Activated CD8-positive, alpha-beta memory T cell treated with anti-CD3 and anti-CD28 coated beads for 36 hours (primary cell): ENCODE results near the gene KCTD14. TPM values are rescaled to one million over a fixed set of nuclear protein-coding genes. Genes with fewer than 3 reads are reported as not detected.
"Not testable (repeated sequence)": the region's sequence is repeated elsewhere in the genome, so short reads cannot be mapped to it uniquely, and the experiment has no call there.

Experiments
- CTCF ChIA-PET: fragments of 350-600 bp; sonication (Branson Sonifier 250); formaldehyde crosslinking; loops from one replicate; lab custom pipeline; 2021; ENCODE audit warnings: antibody characterized with exemption; lab: Charles Lee
- POLR2A ChIA-PET: fragments of 350-600 bp; sonication (Branson Sonifier 250); formaldehyde crosslinking; loops from one replicate; lab custom pipeline; 2021; ENCODE audit warnings: antibody characterized with exemption; lab: Charles Lee
- total RNA-seq, 2 experiments: library from RNA; stranded (reverse); gene quantifications; one replicate each; pipeline ENCODE4 v1.2.3, GENCODE V29; 2021

Gene KCTD14
- total RNA-seq, 2 experiments from 2014 or later: 0.27 TPM; not detected in 1

DNA sequence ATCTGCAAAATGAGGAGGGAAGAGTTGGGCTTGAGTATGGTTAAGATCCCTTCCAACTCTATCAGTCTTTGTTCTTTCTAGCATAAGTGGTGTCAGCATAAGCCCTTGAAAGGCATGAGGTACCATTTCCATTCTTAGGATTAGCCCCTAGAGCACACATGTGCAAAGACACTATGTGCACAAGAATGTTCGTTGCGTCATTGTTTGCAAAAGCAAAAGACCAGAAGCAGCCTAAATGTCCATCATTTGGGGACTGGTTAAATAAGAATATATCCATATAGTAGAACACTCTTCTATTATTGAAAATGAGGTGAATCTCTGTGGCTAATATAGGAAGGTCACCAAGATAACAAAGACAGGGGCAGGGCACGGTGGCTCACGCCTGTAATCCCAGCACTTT lies 10.0 kb upstream of the KCTD14 start:
- ChIA-PET CTCF (interaction anchor here (0.7 kb wide), 1 partner anchor 18 kb away, joined by 3 read pairs; no protein-coding TSS in a partner anchor), POLR2A (no interaction called here)

DNA sequence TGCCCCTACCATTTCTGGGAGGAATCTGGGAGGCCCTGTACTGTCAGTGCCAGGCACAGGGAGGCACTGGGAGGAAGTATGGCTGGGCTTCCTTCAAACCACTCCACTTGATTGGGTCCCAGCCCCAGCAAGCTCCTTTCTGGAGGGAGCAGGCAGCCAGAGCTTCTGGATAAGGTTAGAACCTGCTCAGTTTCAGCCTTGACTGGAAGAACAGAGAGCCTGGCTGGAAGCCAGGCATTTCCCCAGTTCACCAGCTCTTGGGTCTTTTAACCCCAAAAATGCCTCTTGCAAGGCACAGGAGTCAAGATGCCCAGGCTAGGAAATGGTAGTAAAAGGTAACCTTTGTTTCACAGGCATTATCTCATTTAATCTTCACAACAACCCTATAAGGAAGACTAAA lies 9.0 kb upstream of the KCTD14 start:
- POLR2A ChIA-PET: no interaction called here

DNA sequence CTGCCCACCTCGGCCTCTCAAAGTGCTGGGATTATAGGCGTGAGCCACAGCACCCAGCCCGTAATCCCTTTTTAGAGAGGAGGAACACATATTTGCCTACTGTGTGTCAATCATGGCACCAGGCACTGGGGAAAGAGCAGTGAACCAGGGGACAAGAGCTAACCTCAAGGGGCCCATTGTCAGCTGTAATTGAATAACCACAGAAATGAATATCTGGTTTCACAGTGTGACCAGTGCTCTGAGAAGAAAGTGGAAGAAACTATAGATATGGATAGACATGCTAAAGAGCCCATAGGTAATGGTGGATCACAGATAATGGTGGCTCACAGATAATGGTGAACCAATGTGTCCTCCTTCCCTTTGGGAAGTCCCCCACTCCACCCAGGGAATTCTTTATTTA lies 8.6 kb upstream of the KCTD14 start:
- ChIA-PET POLR2A (no interaction called here), CTCF (interaction anchor here (0.7 kb wide), 1 partner anchor 11 kb away, joined by 3 read pairs; no protein-coding TSS in a partner anchor)

More for the DNA sequence above, 9.0 kb upstream of the KCTD14 start:
- CTCF ChIA-PET: no interaction called here

DNA sequence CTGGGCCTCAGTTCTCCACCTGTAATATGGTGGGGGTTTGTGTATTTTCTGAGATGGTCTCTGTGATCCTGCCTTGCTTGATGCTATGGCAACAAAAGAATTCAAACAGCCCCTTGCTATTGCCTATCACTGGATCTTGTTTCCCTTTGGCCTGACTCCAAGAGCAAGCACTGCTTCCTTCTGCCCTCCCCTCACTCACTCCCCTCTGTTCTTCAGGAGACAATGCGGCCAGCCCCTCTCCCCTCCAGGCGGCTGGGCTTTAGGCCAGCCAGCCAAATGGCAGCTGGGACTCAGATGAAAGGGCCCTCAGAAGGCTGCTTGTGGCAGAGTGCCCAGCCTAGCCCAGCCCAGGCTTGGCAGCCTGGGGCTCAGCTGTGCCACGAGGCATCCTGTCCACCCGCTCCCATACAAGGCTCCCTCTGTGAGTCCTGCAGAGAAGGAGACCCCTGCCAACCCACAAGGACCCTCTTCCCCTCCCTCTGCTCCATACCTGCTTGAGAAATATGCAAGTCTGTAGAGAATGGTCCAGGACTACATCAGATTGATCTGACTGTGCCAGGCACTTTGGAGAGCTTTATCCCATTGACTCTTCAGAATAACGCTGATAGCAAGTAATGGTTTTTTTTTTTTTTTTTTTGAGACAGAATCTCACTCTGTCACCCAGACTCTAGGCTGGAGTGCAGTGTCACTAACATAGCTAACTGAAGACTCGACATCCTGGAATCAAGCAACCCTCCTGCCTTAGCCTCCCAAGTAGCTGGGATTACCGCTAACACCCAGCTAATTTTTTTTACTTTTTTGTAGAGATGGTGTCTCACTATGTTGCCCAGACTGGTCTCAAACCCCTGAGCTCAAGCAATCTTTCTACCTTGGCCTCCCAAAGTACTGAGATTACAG lies 7.6 kb upstream of the KCTD14 start:
- CTCF ChIA-PET: interaction anchor here (0.7 to 1.1 kb wide), 3 partner anchors 10 to 31 kb away, joined by 3 to 4 read pairs (median 3); no protein-coding TSS in a partner anchor
- POLR2A ChIA-PET: no interaction called here

DNA sequence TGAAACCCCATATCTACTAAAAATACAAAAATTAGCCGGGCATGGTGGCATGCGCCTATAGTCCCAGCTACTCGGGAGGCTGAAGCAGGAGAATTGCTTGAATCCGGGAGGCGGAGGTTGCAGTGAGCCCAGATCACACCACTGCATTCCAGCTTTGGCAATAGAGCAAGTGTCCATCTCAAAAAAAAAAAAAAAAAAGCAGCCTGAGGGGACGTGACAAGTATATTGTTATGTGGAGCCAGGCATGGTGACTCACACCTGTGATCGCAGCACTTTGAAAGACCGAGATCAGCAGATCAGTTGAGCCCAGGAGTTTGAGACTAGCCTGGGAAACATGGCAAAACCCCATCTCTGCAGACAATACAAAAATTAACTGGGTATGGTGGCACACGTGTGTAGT lies 5.3 kb upstream of the KCTD14 start:
- CTCF ChIA-PET, POLR2A ChIA-PET: not testable (repeated sequence)

DNA sequence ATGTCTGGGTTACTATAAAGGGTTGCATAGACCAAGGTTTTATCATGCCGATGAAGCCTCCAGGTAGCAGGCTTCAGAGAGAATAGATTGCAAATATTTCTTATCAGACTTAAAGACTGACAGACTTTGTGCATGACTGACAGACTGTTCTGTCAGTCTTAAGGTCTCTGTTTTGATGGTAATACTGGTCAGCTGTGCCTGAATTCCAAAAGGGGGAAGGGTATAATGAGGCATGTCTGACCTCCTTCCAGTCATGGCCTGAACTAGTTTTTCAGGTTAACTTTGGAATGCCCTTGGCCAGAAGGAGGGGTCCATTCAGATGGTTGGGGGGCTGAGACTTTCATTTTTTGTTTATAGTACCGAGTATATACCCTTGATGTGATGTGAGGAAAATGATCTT lies 4.7 kb upstream of the KCTD14 start:
- ChIA-PET POLR2A (no interaction called here), CTCF (no interaction called here)

DNA sequence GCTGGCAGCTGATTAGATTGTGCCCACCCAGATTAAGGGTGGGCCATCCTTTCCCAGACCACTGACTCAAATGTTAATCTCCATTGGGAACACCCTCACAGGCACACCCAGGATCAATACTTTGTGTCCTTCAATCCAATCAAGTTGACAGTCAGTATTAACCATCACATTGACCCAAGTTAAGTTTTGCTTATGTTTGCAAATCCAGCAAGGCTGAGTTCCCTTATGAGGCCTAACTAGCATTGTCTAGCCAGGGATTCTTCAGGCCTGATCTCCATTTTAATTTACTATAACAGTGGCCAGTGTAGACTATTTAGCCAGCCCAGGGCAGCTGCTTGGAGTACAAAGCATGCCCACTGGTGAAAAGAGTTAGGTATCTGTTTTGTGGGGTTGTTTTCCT lies 2.3 kb upstream of the KCTD14 start:
- POLR2A ChIA-PET: no interaction called here
- CTCF ChIA-PET: no interaction called here

DNA sequence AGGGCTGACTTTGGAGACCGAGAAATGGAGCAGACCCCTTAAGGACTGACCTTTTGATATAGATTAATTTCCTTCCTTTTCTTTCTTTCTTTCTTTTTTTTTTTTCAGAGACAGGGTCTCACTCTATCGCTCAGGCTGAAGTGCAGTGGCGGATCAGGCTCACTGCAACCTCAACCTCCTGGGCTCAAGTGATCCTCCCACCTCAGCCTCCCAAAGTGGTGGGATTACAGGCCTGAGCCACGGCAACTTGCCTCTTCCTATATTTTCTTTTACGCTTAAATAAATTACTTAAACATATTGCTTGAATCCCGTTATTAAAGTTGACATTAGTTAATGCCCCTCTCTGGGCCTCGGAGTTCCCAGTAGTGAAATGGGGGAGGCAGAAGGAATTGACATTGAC lies 350 bp upstream of the KCTD14 start:
- POLR2A ChIA-PET: no interaction called here
- CTCF ChIA-PET: no interaction called here

DNA sequence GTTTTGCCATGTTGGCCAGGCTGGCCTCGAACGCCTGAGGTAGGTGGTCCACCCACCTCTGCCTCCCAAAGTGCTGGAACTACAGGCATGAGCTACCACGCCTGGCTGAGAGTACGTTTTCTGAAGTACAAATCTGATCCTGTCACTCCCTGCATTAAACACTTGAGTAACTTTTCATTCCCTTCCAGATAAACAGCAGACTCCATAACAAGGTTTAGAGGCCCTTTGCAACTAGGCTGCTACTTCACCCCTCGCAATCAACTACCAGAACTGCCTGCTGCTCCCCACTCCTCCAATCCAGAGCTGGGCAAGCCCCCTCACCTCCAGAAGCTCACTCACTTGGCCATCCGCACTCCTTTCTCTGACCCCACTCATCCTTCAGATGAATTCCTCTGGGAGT lies 1.5 kb downstream of the KCTD14 start:
- POLR2A ChIA-PET: no interaction called here
- CTCF ChIA-PET: no interaction called here

DNA sequence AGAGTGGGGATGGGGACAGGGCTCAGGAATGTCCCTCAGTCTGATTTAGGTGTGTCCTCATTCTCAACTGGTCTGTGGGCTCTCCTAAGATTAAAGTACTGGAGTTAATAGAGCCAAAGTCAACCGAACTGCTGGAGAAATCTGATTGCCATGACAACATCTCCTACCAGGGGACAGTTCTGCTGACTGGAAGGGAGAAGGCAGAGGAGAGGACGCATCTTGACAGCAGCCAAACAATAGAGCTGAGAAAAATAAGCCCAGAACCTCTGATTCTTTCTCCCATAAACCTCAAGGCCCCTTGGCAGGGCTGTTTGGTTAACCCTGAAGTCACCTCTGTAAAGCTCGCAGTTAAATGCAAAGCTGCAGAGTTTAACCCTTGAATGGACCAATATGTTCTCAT lies 2.8 kb downstream of the KCTD14 start:
- POLR2A ChIA-PET: no interaction called here

DNA sequence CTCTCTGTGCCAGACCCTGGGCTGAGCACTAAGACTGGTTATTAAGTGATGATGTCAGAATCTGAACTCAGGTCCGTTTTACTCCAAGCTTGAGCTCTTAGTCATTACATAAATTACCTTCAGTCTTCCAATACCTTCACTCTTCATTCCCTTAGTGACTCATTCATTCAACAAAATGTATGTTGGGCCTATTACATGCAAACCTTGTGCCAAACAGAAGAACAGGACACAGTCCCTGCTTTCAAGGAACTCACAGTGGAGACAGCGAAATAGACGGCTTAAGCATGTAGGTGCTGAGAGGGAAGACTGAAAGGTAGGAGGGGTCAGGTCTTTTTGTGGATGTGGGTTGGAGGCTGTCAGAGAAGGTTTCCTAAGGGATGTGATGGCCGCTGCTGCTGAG lies 3.3 kb downstream of the KCTD14 start:
- ChIA-PET CTCF (interaction anchor here (0.6 kb wide), 1 partner anchor 11 kb away, joined by 3 read pairs; no protein-coding TSS in a partner anchor), POLR2A (no interaction called here)

More for the DNA sequence above, 2.8 kb downstream of the KCTD14 start:
- CTCF ChIA-PET: interaction anchor here (0.6 to 1.3 kb wide), 2 partner anchors 11 to 27 kb away, joined by 3 read pairs; no protein-coding TSS in a partner anchor

DNA sequence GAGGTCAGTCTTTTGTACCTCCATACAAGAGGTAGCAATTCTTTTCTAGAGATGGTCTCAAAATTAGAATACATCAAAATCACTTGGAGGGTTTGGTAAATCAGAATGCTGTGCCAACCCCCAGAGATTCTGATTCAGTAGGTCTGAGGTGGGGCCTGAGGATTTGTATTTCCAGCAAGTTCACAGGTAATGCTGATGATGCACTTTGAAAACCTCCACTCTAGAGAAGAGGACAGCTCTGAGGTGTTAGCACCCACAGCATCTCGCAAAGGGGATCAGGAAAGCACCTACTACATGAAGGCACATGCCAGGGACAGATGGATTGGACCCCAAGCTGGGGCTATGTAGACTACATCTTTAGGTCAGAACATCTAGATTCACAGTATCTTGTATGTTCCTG lies 7.2 kb downstream of the KCTD14 start:
- CTCF ChIA-PET: no interaction called here
- POLR2A ChIA-PET: no interaction called here

DNA sequence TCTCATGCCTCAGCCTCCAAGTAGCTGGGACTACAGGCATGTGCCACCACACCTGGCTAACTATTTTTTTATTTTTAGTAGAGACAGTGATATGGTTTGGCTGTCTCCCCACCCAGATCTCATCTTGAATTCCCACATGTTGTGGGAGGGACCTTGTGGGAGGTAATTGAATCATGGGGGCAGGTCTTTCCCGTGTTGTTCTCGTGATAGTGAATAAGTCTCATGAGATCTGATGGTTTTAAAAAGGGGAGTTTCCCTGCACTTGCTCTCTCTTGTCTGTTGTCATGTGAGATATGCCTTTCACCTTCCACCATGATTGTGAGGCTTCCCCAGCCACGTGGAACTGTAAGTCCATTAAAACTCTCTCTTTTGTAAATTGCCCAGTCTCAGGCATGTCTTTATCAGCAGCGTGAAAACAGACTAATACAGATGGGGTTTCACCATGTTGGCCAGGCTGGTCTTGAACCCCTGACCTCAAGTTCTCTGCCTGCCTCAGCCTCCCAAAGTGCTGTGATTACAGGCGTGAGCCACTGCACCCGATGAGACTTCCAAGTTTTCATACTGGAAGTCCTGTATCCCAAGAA lies 8.0 kb downstream of the KCTD14 start:
- POLR2A ChIA-PET: not testable (repeated sequence)
- CTCF ChIA-PET: interaction anchor here (0.6 to 1.5 kb wide), 2 partner anchors 18 to 31 kb away, joined by 3 read pairs; no protein-coding TSS in a partner anchor

DNA sequence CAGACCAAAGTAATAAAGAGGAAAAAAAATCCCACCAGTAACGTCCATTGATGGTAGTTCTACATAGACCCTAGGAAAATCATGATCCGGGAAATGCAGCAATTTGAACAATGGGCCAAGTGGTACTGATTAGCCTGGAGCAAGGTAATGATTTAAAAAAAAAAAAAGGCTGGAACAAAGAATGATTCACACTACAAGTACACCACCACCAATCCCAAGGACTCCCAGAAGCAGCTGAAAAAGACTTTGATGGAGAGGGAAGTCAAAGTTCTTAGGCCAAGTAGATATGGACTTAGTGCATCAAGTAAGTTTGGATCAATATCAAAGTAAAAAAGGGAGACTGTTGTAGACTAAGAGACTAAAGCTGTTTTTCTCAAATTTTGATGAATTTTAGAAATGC lies 11.8 kb downstream of the KCTD14 start:
- CTCF ChIA-PET: no interaction called here
- POLR2A ChIA-PET: no interaction called here

DNA sequence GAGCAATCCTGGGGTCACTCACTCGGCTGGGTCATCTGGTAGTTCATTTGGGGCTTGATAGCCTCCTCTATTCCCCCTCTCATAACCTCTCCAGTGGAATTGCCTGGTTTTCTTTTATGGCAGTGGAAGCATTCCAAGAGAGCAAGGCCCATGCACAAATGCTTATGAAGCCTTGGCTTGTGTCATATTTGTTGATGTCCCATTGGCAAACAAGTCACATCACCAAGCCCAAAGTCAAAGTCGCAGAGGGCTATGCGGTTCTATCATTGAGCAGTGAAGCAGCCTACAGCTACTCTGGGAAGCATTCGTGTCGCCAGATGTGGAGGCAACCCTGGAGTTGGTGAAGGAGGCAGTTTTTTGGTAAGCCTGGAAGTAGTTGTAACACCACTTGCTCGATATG lies 12.3 kb downstream of the KCTD14 start:
- CTCF ChIA-PET: interaction anchor here (0.7 kb wide), 1 partner anchor 16 kb away, joined by 3 read pairs; no protein-coding TSS in a partner anchor
- POLR2A ChIA-PET: no interaction called here

DNA sequence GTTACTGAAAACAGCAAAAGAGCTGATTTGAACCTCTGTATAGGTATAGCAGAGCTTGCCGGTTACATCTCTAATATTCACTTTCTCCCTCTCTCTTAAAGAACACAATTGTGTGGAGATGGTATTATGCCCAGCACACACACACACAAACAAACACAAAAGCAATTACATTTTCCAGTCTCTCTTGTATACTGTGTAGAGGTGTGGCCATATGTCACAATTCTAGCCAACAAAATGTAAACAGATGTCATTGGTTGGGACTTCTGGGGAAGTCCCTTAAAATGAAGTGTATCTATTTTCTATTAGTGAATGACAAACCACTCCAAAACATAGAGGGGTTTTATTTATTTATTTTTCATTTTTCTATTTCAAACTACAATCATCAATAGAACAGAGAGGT lies 12.8 kb downstream of the KCTD14 start:
- CTCF ChIA-PET: interaction anchor here (0.7 kb wide), 1 partner anchor 16 kb away, joined by 3 read pairs; no protein-coding TSS in a partner anchor
- POLR2A ChIA-PET: no interaction called here

DNA sequence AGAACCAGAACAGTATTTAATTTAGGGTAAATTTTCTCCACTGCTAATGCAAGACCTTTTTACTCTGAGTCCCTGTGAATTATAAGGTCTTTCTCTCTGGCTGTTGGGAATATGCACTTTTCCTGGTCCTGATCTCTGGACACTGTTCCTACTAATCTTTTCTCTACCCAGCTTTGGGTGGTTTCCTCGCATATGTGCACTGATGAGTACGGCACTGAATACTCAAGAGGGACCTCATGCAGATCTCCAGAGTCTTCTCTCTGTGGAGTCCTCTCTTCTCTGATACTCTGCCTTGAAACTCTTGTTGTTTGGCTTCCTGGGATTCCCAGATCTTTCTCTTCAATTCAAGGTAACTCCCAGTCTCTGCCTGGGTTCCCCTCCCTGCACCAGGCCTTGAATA lies 14.0 kb downstream of the KCTD14 start:
- CTCF ChIA-PET: no interaction called here
- POLR2A ChIA-PET: no interaction called here

DNA sequence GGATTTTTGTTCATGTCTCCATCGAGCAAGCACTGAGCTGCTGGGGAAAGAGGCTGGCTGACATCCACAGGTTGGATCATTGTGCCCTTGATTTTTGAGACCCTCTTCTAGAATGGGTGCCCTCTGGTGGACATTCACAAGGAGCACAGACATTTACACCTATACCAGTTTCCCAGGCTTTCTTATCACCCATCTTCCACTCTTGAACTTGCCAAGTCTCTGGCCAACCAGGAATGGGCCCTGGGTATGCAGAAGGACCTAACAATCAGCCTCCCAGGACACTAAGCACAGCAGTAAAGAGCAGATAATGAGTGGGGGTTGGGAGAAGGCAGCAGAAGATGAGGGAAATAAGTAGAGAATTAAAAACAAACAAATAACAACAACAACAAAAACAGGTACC lies 22.9 kb downstream of the KCTD14 start:
- POLR2A ChIA-PET: no interaction called here
- CTCF ChIA-PET: interaction anchor here (1.1 to 1.5 kb wide), 2 partner anchors 31 to 65 kb away, joined by 3 to 4 read pairs; no protein-coding TSS in a partner anchor

DNA sequence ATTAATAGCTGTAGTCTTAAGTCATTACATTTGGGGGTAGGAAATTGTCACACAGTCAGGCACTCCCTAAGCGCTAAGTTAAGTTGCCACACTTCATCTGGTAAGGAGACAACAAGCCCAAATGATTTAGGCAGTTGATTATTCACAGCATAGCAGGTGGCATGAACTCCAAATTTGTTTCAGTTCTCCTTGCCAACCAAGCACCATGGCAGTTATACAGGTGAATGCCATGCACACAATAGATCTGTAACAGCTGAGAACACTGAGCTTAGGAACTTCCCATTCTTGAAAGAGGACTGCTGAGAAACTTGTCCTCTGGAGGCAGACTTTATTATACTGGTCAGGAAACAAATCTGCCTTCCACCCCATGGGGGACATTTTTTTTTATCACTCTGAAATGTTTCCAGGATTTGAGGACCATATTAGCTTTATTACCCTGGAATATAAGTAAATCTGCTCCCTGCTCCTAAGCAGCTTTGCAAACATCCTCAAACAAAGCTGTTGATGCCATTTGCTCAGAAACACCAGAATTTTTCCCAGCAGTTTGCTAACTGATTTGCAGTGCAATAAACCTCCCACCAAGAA lies 23.5 kb downstream of the KCTD14 start:
- ChIA-PET POLR2A (no interaction called here), CTCF (interaction anchor here (0.6 to 1.5 kb wide), 3 partner anchors 31 to 187 kb away, joined by 3 to 7 read pairs (median 4); no protein-coding TSS in a partner anchor)
